GM12878 (cell line): Measurements from ENCODE around the gene RANGRF.

Source experiments
- ETV6 ChIP-seq, 2 experiments: fragments of 450-650 bp in 1 of 2; IDR thresholded peaks in 1 of 2; conservative IDR thresholded peaks in 1 of 2; 2 replicates each; pipeline ENCODE4 v1.6.1; 2014; ENCODE audit warnings: antibody characterized with exemption in 1 of 2, borderline replicate concordance in 1 of 2, low read depth in 1 of 2, mild to moderate bottlenecking in 1 of 2, moderate library complexity in 1 of 2
- EZH2 ChIP-seq: IDR thresholded peaks from 2 replicates; pipeline ENCODE4 v1.6.1; 2012; ENCODE audit warnings: low read depth, mild to moderate bottlenecking, control low read depth, inconsistent platforms, low read length, borderline replicate concordance; ENCODE audit not compliant: control insufficient read depth
- NR2C1 ChIP-seq: fragments of 450-650 bp; IDR thresholded peaks from 2 replicates; pipeline ENCODE4 v1.6.1; 2017; ENCODE audit warnings: antibody characterized with exemption, mild to moderate bottlenecking, moderate library complexity
- STAT1 ChIP-seq: fragments of 450-650 bp; conservative IDR thresholded peaks from 2 replicates; pipeline ENCODE4 v1.6.1; 2014; ENCODE audit warnings: antibody characterized with exemption, mild to moderate bottlenecking
- ZNF207 ChIP-seq: fragments of 450-650 bp; IDR thresholded peaks from 2 replicates; pipeline ENCODE4 v1.6.1; 2014; ENCODE audit warnings: antibody characterized with exemption, mild to moderate bottlenecking, borderline replicate concordance
- ZZZ3 ChIP-seq: IDR thresholded peaks from 2 replicates; pipeline ENCODE4 v1.6.1; 2011; ENCODE audit warnings: low read depth; ENCODE audit not compliant: control insufficient read depth, insufficient read length
- TF ChIP-seq, protein P1 (sequence below), 3 experiments: IDR thresholded peaks in 2 of 3; conservative IDR thresholded peaks in 1 of 3; 2 replicates each; pipeline ENCODE4 v1.5.1; 2011; ENCODE audit warnings: low read depth in 3 of 3, low read length in 3 of 3, mild to moderate bottlenecking in 3 of 3, control low read depth in 2 of 3, moderate library complexity in 2 of 3, inconsistent platforms in 1 of 3, mixed read lengths in 1 of 3; ENCODE audit not compliant: control insufficient read depth in 2 of 3, insufficient read depth in 1 of 3; ENCODE audit errors: extremely low read depth in 1 of 3
- TF ChIP-seq, protein P2 (sequence below): IDR thresholded peaks from 2 replicates; pipeline ENCODE4 v1.6.1; 2012; ENCODE audit warnings: low read depth, low read length, improper control_type of control experiment

DNA sequence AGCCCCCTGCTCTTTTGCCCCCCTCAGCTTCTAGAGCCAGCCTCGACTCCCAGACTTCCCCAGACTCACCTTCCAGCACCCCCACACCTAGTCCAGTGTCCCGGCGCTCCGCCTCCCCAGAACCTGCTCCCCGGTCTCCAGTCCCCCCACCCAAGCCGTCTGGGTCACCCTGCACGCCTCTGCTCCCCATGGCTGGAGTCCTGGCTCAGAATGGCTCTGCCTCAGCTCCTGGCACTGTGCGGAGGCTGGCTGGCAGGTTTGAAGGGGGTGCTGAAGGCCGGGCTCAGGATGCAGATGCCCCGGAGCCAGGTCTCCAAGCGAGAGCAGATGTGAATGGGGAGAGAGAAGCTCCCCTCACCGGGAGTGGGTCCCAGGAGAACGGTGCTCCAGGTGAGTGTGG lies 23.8 kb downstream of the RANGRF start:
- TF ChIP-seq, protein P1, sequence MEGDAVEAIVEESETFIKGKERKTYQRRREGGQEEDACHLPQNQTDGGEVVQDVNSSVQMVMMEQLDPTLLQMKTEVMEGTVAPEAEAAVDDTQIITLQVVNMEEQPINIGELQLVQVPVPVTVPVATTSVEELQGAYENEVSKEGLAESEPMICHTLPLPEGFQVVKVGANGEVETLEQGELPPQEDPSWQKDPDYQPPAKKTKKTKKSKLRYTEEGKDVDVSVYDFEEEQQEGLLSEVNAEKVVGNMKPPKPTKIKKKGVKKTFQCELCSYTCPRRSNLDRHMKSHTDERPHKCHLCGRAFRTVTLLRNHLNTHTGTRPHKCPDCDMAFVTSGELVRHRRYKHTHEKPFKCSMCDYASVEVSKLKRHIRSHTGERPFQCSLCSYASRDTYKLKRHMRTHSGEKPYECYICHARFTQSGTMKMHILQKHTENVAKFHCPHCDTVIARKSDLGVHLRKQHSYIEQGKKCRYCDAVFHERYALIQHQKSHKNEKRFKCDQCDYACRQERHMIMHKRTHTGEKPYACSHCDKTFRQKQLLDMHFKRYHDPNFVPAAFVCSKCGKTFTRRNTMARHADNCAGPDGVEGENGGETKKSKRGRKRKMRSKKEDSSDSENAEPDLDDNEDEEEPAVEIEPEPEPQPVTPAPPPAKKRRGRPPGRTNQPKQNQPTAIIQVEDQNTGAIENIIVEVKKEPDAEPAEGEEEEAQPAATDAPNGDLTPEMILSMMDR (IDR thresholded peaks at IDR 0.05 in 2 of 3, conservative IDR thresholded peaks at IDR 0.05 in 1 of 3; ENCODE audit: control insufficient read depth in 2 of 3, extremely low read depth in 1 of 3, insufficient read depth in 1 of 3, low read depth in 3 of 3, low read length in 3 of 3) = no peak
- TF ChIP-seq NR2C1 = no peak
- TF ChIP-seq ETV6 (conservative IDR thresholded peaks at IDR 0.05 in 1 of 2, IDR thresholded peaks at IDR 0.05 in 1 of 2; ENCODE audit: borderline replicate concordance in 1 of 2, low read depth in 1 of 2) = no peak
- no peak for TF ChIP-seq STAT1
- TF ChIP-seq ZNF207 = no peak
- TF ChIP-seq ZZZ3 = no peak
- no peak for TF ChIP-seq EZH2
- TF ChIP-seq, protein P2, sequence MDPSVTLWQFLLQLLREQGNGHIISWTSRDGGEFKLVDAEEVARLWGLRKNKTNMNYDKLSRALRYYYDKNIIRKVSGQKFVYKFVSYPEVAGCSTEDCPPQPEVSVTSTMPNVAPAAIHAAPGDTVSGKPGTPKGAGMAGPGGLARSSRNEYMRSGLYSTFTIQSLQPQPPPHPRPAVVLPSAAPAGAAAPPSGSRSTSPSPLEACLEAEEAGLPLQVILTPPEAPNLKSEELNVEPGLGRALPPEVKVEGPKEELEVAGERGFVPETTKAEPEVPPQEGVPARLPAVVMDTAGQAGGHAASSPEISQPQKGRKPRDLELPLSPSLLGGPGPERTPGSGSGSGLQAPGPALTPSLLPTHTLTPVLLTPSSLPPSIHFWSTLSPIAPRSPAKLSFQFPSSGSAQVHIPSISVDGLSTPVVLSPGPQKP = no peak
